ENCODE results near the gene RPUSD1. TPM values are rescaled to one million over a fixed set of nuclear protein-coding genes. Genes with fewer than 3 reads are reported as not detected.
A peak's percentile ranks its signal among the peaks of the same experiment; 100 is the strongest.

The RPUSD1 gene
- total and polyA plus RNA-seq, 2 of the 13 experiments (the other 11 are each of a cell fraction or from before 2014, with no cell fraction given), result 13.1 to 26.2 TPM

DNA sequence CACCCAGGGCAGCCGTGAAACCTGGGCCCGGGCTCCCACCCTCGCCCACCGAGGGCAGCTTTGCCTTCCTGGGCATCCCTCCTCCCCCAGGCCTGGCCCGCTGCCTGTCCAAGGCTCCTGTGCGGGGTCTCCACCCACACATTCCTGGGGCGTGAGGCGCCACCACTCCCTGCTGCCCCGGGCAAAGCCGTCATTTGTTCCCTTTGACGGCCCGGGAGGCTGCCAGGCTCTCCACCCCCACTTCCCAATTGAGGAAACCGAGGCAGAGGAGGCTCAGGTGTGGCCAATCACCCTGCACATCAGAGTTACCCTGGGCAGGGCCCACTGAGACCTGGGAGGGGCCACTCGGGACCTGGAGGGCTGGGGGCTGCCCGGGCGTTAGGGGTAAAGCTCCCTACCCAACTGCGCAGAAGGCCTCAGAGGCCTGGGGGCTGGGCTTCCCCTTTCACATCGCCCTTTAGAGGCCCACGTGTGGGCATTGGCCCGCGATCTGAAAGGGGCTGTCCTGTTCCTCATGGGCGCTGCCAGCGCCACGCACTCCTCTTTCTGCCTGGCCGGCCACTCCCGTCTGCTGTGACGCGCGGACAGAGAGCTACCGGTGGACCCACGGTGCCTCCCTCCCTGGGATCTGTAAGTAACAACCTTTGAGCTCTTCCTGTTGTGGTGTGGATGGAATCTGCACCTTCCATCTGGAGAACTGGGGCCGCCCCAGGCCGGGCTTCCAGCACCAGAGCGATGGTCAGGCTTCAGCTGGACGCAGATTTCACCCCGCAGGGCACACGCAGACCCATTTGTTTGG lies 27.4 kb downstream of the RPUSD1 start, which contains the start of gene MSLN:
MSLN (plus strand) TSS at position 190 of the 799 bp plus-strand sequence. CDS start 1,947 bp downstream, outside the sequence.
- no peaks in the 10 kb centered on the region for H3K9me3 ChIP-seq (ENCODE audit: low read length)
- peak; percentile 61 for DNase-seq (ENCODE audit: low spot score)
- in situ Hi-C loops (cut with HindIII; ENCODE audit: extremely low pct_ligation_motif_present, low pct_unique_long_range_greater_than_20kb) (no loop called here), intact Hi-C loops (cut with micrococcal nuclease; ENCODE audit: unreplicated experiment) (no loop called here)
- H3K4me2 ChIP-seq (ENCODE audit: low read depth, low read length), result peak within 1 kb of the TSS; percentile 84
- H2AFZ ChIP-seq (ENCODE audit: low read length), result no peak within 1 kb of the TSS
- H3K4me3 ChIP-seq (replicated peaks in 1 of 3; ENCODE audit: insufficient read depth in 1 of 3, low read depth in 2 of 3, low read length in 3 of 3), result peak within 1 kb of the TSS; percentile 40 to 68 (median 41); a peak in 5 of 6 replicates
- H3K27me3 ChIP-seq (ENCODE audit: control insufficient read depth in 1 of 2, insufficient read depth in 2 of 2, low read length in 2 of 2), result peaks cover 3 to 17% of the 10 kb centered on the region in 2 experiments; a peak in 4 of 5 replicates
- peaks cover 32% of the 10 kb centered on the region for H3K4me1 ChIP-seq (ENCODE audit: insufficient read depth, low read length)
- POLR2A ChIA-PET, result interaction anchor here (0.8 to 2.0 kb wide), 14 partner anchors 9 to 66 kb away, joined by 3 to 18 read pairs (median 4); partner anchors contain the start of genes ANTKMT, CCDC78, CHTF18 and CIAO3
- 8% methylated on average over 11 of the region's 37 CpGs for WGBS (ENCODE audit: low lambda C conversion rate)
- H3K36me3 ChIP-seq (replicated peaks in 1 of 2; ENCODE audit: control insufficient read depth in 1 of 2, insufficient read depth in 2 of 2, low read length in 2 of 2), result no peaks in the 10 kb centered on the region
- TSS peak; percentile 50 for BruUV-seq (replicated peaks)
- H3K79me2 ChIP-seq (ENCODE audit: insufficient read depth, low read length), result no peaks in the 10 kb centered on the region
- H4K20me1 ChIP-seq (ENCODE audit: insufficient read depth, low read length), result no peaks in the 10 kb centered on the region
- no peak within 1 kb of the TSS for H3K27ac ChIP-seq (ENCODE audit: extremely low read length, insufficient read depth, low read length)
- FAIRE-seq, result no peak
- CTCF ChIA-PET (ENCODE audit: low intra/inter-chr PET ratio, low total read pairs), result no interaction called here
- H3K9ac ChIP-seq (ENCODE audit: insufficient read depth, low read depth, low read length), result peak within 1 kb of the TSS; percentile 19; the same call in 1 of the 2 replicates
- peak; percentile 76 for ATAC-seq
- TF ChIP-seq ZNF800 (CRISPR knock-in tag; IDR thresholded peaks at IDR 0.05) (peak; percentile 40; the same call in 1 of the 2 replicates), ZGPAT (CRISPR knock-in tag; IDR thresholded peaks at IDR 0.05) (0 out of 2 replicates have a peak, but pooled peaks have one; percentile 18), TBX2 (CRISPR knock-in tag; IDR thresholded peaks at IDR 0.05; ENCODE audit: borderline replicate concordance) (peak; percentile 30; the same call in 1 of the 2 replicates), PITX1 (CRISPR knock-in tag; IDR thresholded peaks at IDR 0.05) (0 out of 2 replicates have a peak, but pooled peaks have one; percentile 47), HMGXB4 (CRISPR knock-in tag; IDR thresholded peaks at IDR 0.05; ENCODE audit: borderline replicate concordance in 1 of 2, low read depth in 1 of 2) (peak in 1 of 2 experiments; percentile 40; a peak in 1 of 4 replicates), ZNF747 (CRISPR knock-in tag; IDR thresholded peaks at IDR 0.05; ENCODE audit: borderline replicate concordance) (0 out of 2 replicates have a peak, but pooled peaks have one; percentile 46), POLR2G (IDR thresholded peaks at IDR 0.05; ENCODE audit: low read depth, low read length) (0 out of 2 replicates have a peak, but pooled peaks have one; percentile 27), ARID4A (CRISPR knock-in tag; IDR thresholded peaks at IDR 0.05; ENCODE audit: borderline replicate concordance) (peak; percentile 44; the same call in 1 of the 2 replicates), PCBP1 (IDR thresholded peaks at IDR 0.05; ENCODE audit: borderline replicate concordance, low read depth, low read length) (peak; percentile 16; the same call in 1 of the 2 replicates)
- TF ChIP-seq, protein P1, sequence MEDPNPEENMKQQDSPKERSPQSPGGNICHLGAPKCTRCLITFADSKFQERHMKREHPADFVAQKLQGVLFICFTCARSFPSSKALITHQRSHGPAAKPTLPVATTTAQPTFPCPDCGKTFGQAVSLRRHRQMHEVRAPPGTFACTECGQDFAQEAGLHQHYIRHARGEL (CRISPR knock-in tag; IDR thresholded peaks at IDR 0.05), result no peak
